Measurements from ENCODE around the gene ASPG. TPM values are rescaled to one million over a fixed set of nuclear protein-coding genes. Genes with fewer than 3 reads are reported as not detected.
A peak's percentile ranks its signal among the peaks of the same experiment; 100 is the strongest.

ASPG gene
- total RNA-seq, 1 experiment from 2014 or later, result not detected

DNA sequence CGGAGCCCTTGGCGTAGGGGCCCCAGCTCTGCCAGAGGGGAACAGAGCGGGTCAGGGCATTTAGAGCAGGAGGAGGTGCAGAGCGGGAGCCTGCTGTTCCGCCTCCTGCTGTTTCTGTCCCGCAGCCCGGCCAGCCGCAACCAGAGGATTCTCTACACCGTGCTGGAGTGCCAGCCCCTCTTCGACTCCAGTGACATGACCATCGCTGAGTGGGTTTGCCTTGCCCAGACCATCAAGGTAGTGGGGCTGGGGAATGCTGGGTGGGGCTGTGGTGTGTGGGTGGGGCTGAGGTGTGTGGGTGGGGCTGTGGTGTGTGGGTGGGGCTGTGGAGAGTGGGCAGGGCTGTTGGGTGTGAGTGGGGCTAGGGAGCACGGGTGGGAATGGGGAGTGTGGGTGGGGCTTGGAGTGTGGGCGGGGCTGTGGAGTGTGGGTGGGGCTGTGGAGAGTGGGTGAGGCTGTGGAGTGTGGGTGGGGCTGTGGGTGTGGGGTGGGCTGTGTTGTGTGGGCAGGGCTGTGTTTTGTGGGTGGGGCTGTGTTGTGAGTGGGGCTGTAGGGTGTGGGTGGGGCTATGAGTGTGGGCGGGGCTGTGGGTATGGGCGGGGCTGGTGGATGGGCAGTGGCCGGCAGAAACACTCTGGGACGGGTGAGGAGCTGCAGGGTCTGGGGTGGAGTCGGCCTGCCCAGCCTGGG lies 8.0 kb downstream of the ASPG start:
- no peak for DNase-seq (ENCODE audit: low spot score)

DNA sequence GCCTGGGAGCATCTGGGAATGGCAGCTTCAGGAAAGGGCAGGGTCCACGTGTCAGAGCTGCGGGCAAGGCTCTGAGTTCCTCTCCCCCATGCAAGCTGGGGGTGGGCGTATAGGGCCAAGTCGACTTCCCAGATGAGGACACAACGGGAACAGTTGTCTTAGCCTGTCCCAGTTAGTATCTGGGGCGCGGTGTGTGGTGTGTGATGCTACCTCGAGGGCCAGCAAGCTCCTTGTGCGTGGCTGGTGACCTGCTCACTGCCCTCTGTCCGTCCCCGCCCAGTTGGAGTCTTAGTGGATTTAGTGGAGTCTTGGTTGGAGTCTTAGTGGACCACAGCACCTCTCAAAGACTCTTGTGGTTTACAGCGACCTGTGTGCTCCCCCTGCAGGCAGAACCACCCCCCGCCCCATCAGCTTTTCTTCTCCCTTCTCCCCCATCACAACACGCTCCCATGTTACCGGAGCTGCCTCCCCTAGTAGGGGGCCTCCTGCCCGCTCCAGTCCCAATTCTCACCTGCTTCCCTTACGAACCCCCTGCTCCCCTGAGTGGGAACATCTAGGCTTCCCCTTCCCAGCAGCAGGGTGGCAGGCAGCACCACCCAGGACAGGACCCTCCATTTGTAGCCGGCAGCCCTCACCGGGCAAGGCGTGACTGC lies 8.7 kb downstream of the ASPG start:
- DNase-seq (ENCODE audit: low spot score), result no peak

DNA sequence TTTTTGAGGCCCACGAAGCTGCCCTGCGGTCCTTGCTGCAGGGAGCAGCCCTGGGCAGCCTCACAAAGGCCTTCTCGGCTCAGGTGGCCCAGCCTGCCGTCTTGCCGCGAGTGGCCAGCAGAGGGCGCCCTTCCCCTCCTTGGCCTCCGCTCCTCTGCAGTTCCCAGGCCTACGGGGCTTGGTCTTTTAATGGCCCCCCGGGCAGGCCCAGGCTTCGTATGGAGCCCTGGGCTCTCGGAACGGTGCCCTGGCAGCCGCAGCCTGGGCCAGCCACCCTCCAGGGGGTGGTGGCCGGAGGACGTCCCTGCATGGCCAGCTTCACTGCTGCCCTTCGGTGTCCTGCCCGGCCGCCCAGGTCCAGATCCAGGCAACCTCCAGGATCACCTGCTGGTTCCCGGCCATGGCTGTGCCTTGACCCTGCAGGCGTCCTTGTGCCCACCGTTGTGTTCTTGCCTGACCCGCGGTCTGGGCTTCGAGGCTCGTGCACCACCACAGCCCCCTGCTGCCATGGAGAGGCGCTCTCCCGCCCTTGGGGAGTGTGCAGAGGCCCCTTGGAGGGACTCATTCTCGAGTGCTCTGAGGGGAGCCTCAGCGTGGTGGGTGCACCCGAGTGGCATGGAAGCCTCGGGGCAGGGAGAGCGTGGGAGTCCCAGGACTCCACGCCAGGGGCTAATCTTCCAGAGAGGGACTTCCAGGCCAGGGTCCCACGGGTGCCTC lies 9.4 kb downstream of the ASPG start:
- peak; percentile 36 for DNase-seq (ENCODE audit: low spot score)

- DNase-seq (ENCODE audit: low spot score), result no peak
Observed at GRCh38 chr14:104095426-104096310, 10.2 kb downstream of the ASPG start.

- DNase-seq (ENCODE audit: low spot score), result no peak
Observed at GRCh38 chr14:104096318-104096717, 10.8 kb downstream of the ASPG start.

- no peak for DNase-seq (ENCODE audit: low spot score)
Observed at GRCh38 chr14:104096751-104097700, 11.5 kb downstream of the ASPG start.

DNA sequence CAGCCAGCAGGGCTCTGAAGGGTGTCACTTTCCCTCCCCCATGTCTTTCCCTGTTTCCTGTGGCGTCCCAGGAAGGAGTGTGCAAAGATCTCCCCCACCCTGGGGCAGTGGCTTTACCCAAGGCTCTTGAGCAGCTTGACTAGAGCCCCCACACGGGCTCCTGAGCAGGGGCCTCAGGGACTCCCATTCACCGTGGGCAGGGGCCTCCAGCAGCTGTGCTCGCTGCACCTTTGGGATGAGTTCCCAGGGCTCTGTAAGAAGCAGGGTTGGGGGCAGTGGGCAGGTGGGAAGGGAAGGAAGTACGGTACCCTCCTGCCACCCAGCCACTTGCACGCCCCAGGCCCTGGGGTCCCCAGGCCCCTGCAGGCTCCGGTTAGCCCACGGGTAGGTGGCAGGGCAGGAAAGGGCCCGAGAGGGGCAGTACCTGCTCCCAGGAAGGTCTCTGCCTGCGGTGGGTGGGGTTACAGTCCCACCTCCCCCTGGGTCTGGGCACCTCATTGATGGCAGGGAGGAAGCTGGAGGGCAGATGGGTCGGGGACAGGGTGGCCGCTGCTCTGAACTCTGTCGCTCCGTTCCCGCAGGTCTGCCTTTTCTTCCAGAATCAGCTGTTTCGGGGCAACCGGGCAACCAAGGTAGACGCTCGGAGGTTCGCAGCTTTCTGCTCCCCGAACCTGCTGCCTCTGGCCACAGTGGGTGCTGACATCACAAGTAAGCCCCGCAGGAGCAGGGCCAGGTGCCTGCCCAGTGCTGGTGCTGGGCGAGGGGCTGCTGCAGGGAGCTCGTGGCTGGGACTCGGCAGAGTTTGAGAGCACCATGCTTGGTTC lies 13.0 kb downstream of the ASPG start:
- DNase-seq (ENCODE audit: low spot score), result no peak

GRCh38 chr14:104099096-104100041 lies 13.9 kb downstream of the ASPG start:
- DNase-seq (ENCODE audit: low spot score), result no peak

GRCh38 chr14:104100171-104101085 lies 14.9 kb downstream of the ASPG start:
- no peak for DNase-seq (ENCODE audit: low spot score)

DNA sequence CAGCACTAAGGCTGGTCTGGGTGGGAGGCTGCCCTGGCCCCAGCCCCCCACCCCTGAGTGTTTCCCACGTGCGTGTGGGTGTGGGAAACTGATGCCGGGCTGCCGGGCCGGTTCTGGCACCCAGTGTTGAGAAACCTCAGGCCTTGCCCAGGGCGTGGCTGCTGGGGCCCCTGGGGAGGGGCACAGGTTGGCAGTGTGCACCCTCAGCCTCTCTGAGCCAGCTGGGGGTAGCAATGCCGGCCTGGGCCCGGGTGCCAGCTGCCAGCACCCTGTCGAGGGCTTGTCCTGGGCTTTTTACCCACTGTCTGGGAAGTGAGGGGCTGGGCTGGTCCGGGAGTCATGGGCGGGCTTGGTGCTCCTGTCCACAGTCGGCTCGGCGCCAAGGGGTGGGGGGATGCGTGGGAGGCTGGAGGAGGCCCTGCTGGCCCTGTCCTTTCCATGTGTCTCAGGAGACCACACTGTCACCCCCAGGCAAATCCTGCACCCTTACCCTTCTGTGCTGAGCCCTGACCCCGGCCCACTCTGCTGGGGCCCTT lies 15.7 kb downstream of the ASPG start:
- DNase-seq (ENCODE audit: low spot score), result no peak

- DNase-seq (ENCODE audit: low spot score), result no peak
Observed at GRCh38 chr14:104101651-104102281, 16.3 kb downstream of the ASPG start.

- no peak for DNase-seq (ENCODE audit: low spot score)
Observed at GRCh38 chr14:104102282-104102914, 16.9 kb downstream of the ASPG start.

- no peak for DNase-seq (ENCODE audit: low spot score)
Observed at GRCh38 chr14:104103061-104103445, 17.6 kb downstream of the ASPG start.

GRCh38 chr14:104103446-104104075 lies 18.1 kb downstream of the ASPG start:
- no peak for DNase-seq (ENCODE audit: low spot score)

DNA sequence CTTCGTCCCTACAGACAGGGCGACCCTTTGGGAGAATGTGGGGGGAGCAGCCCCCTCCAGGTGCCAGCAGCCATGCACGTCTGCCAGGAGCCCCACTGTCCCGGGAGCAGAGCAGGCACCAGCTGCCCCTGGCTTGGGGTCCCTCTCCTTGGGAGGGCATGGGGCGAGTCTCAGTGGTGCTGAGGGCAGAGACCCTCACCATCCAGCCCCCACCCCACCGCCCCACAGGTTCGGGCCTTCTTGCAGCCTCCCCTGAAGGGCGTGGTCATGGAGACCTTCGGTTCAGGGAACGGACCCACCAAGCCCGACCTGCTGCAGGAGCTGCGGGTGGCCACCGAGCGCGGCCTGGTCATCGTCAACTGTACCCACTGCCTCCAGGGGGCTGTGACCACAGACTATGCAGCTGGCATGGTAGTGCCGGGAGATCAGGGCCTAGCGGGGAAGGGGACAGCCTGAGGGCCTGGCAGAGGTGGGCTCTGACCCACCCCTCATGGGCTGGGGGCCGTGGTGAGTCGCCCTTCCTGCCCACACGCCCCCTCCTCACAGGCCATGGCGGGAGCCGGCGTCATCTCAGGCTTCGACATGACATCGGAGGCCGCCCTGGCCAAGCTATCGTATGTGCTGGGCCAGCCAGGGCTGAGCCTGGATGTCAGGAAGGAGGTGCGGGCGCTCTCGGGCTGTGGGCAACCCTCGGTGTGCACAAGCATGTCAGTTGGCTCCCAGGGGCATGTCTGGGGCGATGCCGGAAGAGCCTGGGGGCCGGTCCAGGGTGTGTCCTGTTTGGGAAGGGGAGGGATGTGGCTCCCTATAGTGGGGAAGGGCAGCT lies 18.8 kb downstream of the ASPG start:
- DNase-seq (ENCODE audit: low spot score), result no peak
